ENCODE results near the gene PDGFRB.

GRCh38 chr5:150179019-150179620 is 23.5 kb upstream of the PDGFRB start:
- TF ChIP-seq CTCF (IDR thresholded peaks at IDR 0.05; ENCODE audit: insufficient read depth, low read length) (no peak), REST (IDR thresholded peaks at IDR 0.05; ENCODE audit: insufficient replicate concordance, low read depth) (no peak), POLR2AphosphoS5 (IDR thresholded peaks at IDR 0.05; ENCODE audit: low read depth) (no peak), GABPA (IDR thresholded peaks at IDR 0.05; ENCODE audit: low read depth) (no peak)

Measured in HL-60 (cell line).